HCT116 (cell line): ENCODE data around the gene CREG2.

Experiments
- EZH2phosphoT487 ChIP-seq: fragments of 200-600 bp; IDR thresholded peaks from 2 replicates; pipeline ENCODE4 v1.6.1; 2018; ENCODE audit warnings: antibody characterized with exemption, borderline replicate concordance
- POLR2A ChIP-seq: IDR thresholded peaks from 2 replicates; pipeline ENCODE4 v1.7.0; 2011; ENCODE audit warnings: borderline replicate concordance; ENCODE audit not compliant: insufficient read depth, insufficient read length; ENCODE audit errors: extremely low read depth
- POLR2AphosphoS5 ChIP-seq: IDR thresholded peaks from 2 replicates; pipeline ENCODE4 v1.6.1; 2011; ENCODE audit warnings: mild to moderate bottlenecking, low read depth, low read length, moderate library complexity
- TF ChIP-seq, protein P1 (sequence below), 3 experiments: fragments of 200-600 bp in 1 of 3; sonication (generic) in 1 of 3; IDR thresholded peaks in 2 of 3; conservative IDR thresholded peaks in 1 of 3; 2 replicates each; pipeline ENCODE4 v1.5.1; 2012 to 2017; ENCODE audit warnings: low read depth in 2 of 3, low read length in 2 of 3, antibody characterized with exemption in 1 of 3, borderline replicate concordance in 1 of 3, control low read depth in 1 of 3, mild to moderate bottlenecking in 1 of 3, mixed read lengths in 1 of 3, mixed run types in 1 of 3, moderate library complexity in 1 of 3; ENCODE audit not compliant: insufficient read depth in 1 of 3

DNA sequence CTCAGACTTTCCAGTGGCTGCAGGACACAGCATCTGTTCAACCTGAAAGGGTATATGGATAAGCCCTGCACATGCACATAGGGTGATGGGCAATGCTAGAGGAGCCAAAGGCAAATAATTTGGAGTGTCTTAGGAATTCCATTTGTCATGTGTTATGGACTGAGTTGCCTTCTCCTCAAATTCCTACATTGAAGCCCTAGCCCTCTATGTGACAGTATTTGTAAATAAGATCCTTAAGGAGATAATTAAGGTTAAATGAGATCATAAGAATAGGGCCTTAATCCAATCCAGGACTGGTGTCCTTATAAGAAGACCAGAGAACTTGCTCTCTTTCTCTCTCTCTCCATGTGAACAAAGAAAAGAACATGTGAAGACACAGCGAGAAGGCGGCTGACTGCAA lies 42.9 kb upstream of the CREG2 start:
- TF ChIP-seq, protein P1, sequence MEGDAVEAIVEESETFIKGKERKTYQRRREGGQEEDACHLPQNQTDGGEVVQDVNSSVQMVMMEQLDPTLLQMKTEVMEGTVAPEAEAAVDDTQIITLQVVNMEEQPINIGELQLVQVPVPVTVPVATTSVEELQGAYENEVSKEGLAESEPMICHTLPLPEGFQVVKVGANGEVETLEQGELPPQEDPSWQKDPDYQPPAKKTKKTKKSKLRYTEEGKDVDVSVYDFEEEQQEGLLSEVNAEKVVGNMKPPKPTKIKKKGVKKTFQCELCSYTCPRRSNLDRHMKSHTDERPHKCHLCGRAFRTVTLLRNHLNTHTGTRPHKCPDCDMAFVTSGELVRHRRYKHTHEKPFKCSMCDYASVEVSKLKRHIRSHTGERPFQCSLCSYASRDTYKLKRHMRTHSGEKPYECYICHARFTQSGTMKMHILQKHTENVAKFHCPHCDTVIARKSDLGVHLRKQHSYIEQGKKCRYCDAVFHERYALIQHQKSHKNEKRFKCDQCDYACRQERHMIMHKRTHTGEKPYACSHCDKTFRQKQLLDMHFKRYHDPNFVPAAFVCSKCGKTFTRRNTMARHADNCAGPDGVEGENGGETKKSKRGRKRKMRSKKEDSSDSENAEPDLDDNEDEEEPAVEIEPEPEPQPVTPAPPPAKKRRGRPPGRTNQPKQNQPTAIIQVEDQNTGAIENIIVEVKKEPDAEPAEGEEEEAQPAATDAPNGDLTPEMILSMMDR (IDR thresholded peaks at IDR 0.05 in 2 of 3, conservative IDR thresholded peaks at IDR 0.05 in 1 of 3; ENCODE audit: borderline replicate concordance in 1 of 3, insufficient read depth in 1 of 3, low read depth in 2 of 3, low read length in 2 of 3), result no peak
- TF ChIP-seq POLR2AphosphoS5 (no peak), POLR2A (no peak), EZH2phosphoT487 (no peak)
